Measurements from ENCODE around the gene PPIL6. TPM values are rescaled to one million over a fixed set of nuclear protein-coding genes. Genes with fewer than 3 reads are reported as not detected.

The PPIL6 gene
- polyA plus RNA-seq, 1 donor (not counting 4 experiments of a cell fraction or from before 2014, with no cell fraction given), result 1.4 TPM

- Histone ChIP-seq H3K9ac (ENCODE audit: control insufficient read depth, extremely low read depth, insufficient read depth, low read length) (no peak overlapping the region), H2AFZ (ENCODE audit: control insufficient read depth, low read length) (no peak overlapping the region), H3K27ac (ENCODE audit: control insufficient read depth, insufficient read depth, low read length) (no peak overlapping the region), H3K4me1 (ENCODE audit: control insufficient read depth, extremely low read depth, insufficient read depth, low read length) (no peaks in the 10 kb centered on the region), H3K79me2 (ENCODE audit: control insufficient read depth, insufficient read depth, low read length) (peaks cover 1% of the 10 kb centered on the region), H3K4me3 (ENCODE audit: control insufficient read depth in 2 of 3, extremely low read depth in 1 of 3, insufficient read depth in 2 of 3, low read depth in 1 of 3, low read length in 3 of 3) (no peak overlapping the region), H3K27me3 (ENCODE audit: control insufficient read depth, extremely low read depth, insufficient read depth, low read length) (no peaks in the 10 kb centered on the region), H3K9me1 (ENCODE audit: control insufficient read depth, extremely low read depth, insufficient read depth, low read length) (no peaks in the 10 kb centered on the region), H3K4me2 (ENCODE audit: control insufficient read depth, extremely low read depth, insufficient read depth, low read depth, low read length) (no peak overlapping the region), H4K20me1 (ENCODE audit: control insufficient read depth, extremely low read depth, insufficient read depth, low read length) (peaks cover 2% of the 10 kb centered on the region), H3K36me3 (ENCODE audit: control insufficient read depth in 2 of 2, extremely low read depth in 1 of 2, insufficient read depth in 2 of 2, low read length in 2 of 2) (peaks cover 11 to 13% of the 10 kb centered on the region in 2 experiments), H3K9me3 (ENCODE audit: control insufficient read depth, low read depth, low read length) (no peaks in the 10 kb centered on the region)
- no peak for DNase-seq (ENCODE audit: low read depth, low spot score)
- no peak for TF ChIP-seq EZH2 (IDR thresholded peaks at IDR 0.05; ENCODE audit: low read length)
- no peak for TF ChIP-seq CTCF (optimal IDR thresholded peaks at IDR 0.05 in 1 of 3, IDR thresholded peaks at IDR 0.05 in 1 of 3, conservative IDR thresholded peaks at IDR 0.05 in 1 of 3; ENCODE audit: extremely low read depth in 1 of 3, insufficient read depth in 2 of 3, low read length in 3 of 3)
- dilution Hi-C loops (cut with MboI; ENCODE audit: extremely low pct_ligation_motif_present, low sequenced_read_pairs), result no loop called here
- no peak for FAIRE-seq
Observed at GRCh38 chr6:109362102-109362884, 78.1 kb downstream of the PPIL6 start.

GRCh38 chr6:109360791-109361190 lies 79.6 kb downstream of the PPIL6 start:
- H3K27me3 ChIP-seq (ENCODE audit: control insufficient read depth, extremely low read depth, insufficient read depth, low read length), result no peaks in the 10 kb centered on the region
- no peak overlapping the region for H3K4me3 ChIP-seq (ENCODE audit: control insufficient read depth in 2 of 3, extremely low read depth in 1 of 3, insufficient read depth in 2 of 3, low read depth in 1 of 3, low read length in 3 of 3)
- dilution Hi-C loops (cut with MboI; ENCODE audit: extremely low pct_ligation_motif_present, low sequenced_read_pairs), result no loop called here
- TF ChIP-seq CTCF (optimal IDR thresholded peaks at IDR 0.05 in 1 of 3, IDR thresholded peaks at IDR 0.05 in 1 of 3, conservative IDR thresholded peaks at IDR 0.05 in 1 of 3; ENCODE audit: extremely low read depth in 1 of 3, insufficient read depth in 2 of 3, low read length in 3 of 3) (no peak), EZH2 (IDR thresholded peaks at IDR 0.05; ENCODE audit: low read length) (no peak)
- H4K20me1 ChIP-seq (ENCODE audit: control insufficient read depth, extremely low read depth, insufficient read depth, low read length), result peaks cover under 1% of the 10 kb centered on the region
- no peaks in the 10 kb centered on the region for H3K79me2 ChIP-seq (ENCODE audit: control insufficient read depth, insufficient read depth, low read length)
- no peak overlapping the region for H2AFZ ChIP-seq (ENCODE audit: control insufficient read depth, low read length)
- no peaks in the 10 kb centered on the region for H3K4me1 ChIP-seq (ENCODE audit: control insufficient read depth, extremely low read depth, insufficient read depth, low read length)
- H3K9ac ChIP-seq (ENCODE audit: control insufficient read depth, extremely low read depth, insufficient read depth, low read length), result no peak overlapping the region
- H3K9me1 ChIP-seq (ENCODE audit: control insufficient read depth, extremely low read depth, insufficient read depth, low read length), result no peaks in the 10 kb centered on the region
- H3K9me3 ChIP-seq (ENCODE audit: control insufficient read depth, low read depth, low read length), result peaks cover 2% of the 10 kb centered on the region
- no peak for DNase-seq (ENCODE audit: low read depth, low spot score)
- peaks cover 12 to 14% of the 10 kb centered on the region in 2 experiments for H3K36me3 ChIP-seq (ENCODE audit: control insufficient read depth in 2 of 2, extremely low read depth in 1 of 2, insufficient read depth in 2 of 2, low read length in 2 of 2)
- H3K27ac ChIP-seq (ENCODE audit: control insufficient read depth, insufficient read depth, low read length), result no peak overlapping the region
- FAIRE-seq, result no peak
- no peak overlapping the region for H3K4me2 ChIP-seq (ENCODE audit: control insufficient read depth, extremely low read depth, insufficient read depth, low read depth, low read length)
